RWPE1 (cell line): ENCODE measurements around the gene VPS8.

Source experiments
- CTCF ChIA-PET: fragments of 350-600 bp; sonication (Branson Sonifier 250); formaldehyde crosslinking; extraction: SDS; loops from one replicate; lab custom pipeline; 2021; lab: Yijun Ruan, JAX
- POLR2A ChIA-PET: fragments of 400-600 bp; formaldehyde crosslinking; extraction: SDS; loops from one replicate; lab custom pipeline; 2020; ENCODE audit warnings: antibody characterized with exemption; ENCODE audit not compliant: low non-redundant PET; lab: Yijun Ruan, JAX
- DNase-seq: peaks from one replicate; pipeline ENCODE4 v3.0.0; 2012; ENCODE audit warnings: low spot score
- H3K27ac ChIP-seq: fragments of 450-650 bp; 2 replicates; pipeline ENCODE4 v1.5.1; 2017
- CTCF ChIP-seq: fragments of 450-650 bp; conservative IDR thresholded peaks from 2 replicates; pipeline ENCODE4 v1.5.1; 2017; ENCODE audit warnings: low read depth, mild to moderate bottlenecking

VPS8 gene

GRCh38 chr3:185030399-185030798 lies 218.4 kb downstream of the VPS8 start:
- no peak overlapping the region for H3K27ac ChIP-seq
- no peak for DNase-seq
- TF ChIP-seq CTCF = no peak
- ChIA-PET POLR2A (no interaction called here), CTCF (interaction anchor here (0.6 kb wide), 1 partner anchor 250 kb away, joined by 3 read pairs; no protein-coding TSS in a partner anchor)

GRCh38 chr3:185030951-185031350 lies 219.0 kb downstream of the VPS8 start:
- TF ChIP-seq CTCF = no peak
- ChIA-PET POLR2A (no interaction called here), CTCF (interaction anchor here (0.6 kb wide), 1 partner anchor 249 kb away, joined by 3 read pairs; no protein-coding TSS in a partner anchor)
- H3K27ac ChIP-seq = no peak overlapping the region
- no peak for DNase-seq

GRCh38 chr3:185037801-185038200 lies 225.8 kb downstream of the VPS8 start:
- no peak for TF ChIP-seq CTCF
- ChIA-PET POLR2A (no interaction called here), CTCF (no interaction called here)
- no peak for DNase-seq
- H3K27ac ChIP-seq = no peak overlapping the region

- H3K27ac ChIP-seq = no peak overlapping the region
- ChIA-PET CTCF (interaction anchor here (0.5 kb wide), 1 partner anchor 386 kb away, joined by 3 read pairs; no protein-coding TSS in a partner anchor), POLR2A (no interaction called here)
- no peak for TF ChIP-seq CTCF
- no peak for DNase-seq
These were observed 228.5 kb downstream of the VPS8 start for GRCh38 chr3:185040425-185040824.

- no peak for DNase-seq
- TF ChIP-seq CTCF = no peak
- ChIA-PET CTCF (no interaction called here), POLR2A (interaction anchor here (0.6 kb wide), 1 partner anchor 55 kb away, joined by 3 read pairs; no protein-coding TSS in a partner anchor)
- no peak overlapping the region for H3K27ac ChIP-seq
These were observed 229.6 kb downstream of the VPS8 start for GRCh38 chr3:185041540-185041939.

GRCh38 chr3:185042312-185043050 lies 230.5 kb downstream of the VPS8 start:
- POLR2A ChIA-PET = no interaction called here
- no peak for TF ChIP-seq CTCF

More at GRCh38 chr3:185042312-185043050, 230.5 kb downstream of the VPS8 start:
- H3K27ac ChIP-seq = no peak overlapping the region
- CTCF ChIA-PET = interaction anchor here (0.7 kb wide), 1 partner anchor 28 kb away, joined by 3 read pairs; no protein-coding TSS in a partner anchor
- no peak for DNase-seq
